DMS153 treated with DMSO at 0.1 percent for 48 hours (cell line): ENCODE data around the gene PRKAR1A.

Experiments
- DNase-seq: peaks from one replicate; lab custom pipeline; 2025; ENCODE audit not compliant: unreplicated experiment; lab: John Stamatoyannopoulos, UW

The PRKAR1A gene

GRCh38 chr17:68599091-68599490, 86.9 kb downstream of the PRKAR1A start:
- no peak for DNase-seq

GRCh38 chr17:68599552-68600066, 87.4 kb downstream of the PRKAR1A start:
- no peak for DNase-seq

- no peak for DNase-seq
Observed at GRCh38 chr17:68600067-68600930, 88.1 kb downstream of the PRKAR1A start.
